HG03045 (cell line): ENCODE results near the gene KRTAP16-1.
"Not testable (repeated sequence)": the region's sequence is repeated elsewhere in the genome, so short reads cannot be mapped to it uniquely, and the experiment has no call there.

Experiments
- ATAC-seq: cut with Tn5 transposase; IDR thresholded peaks from one replicate; pipeline ENCODE4 v1.9.1; 2021; ENCODE audit warnings: mild to moderate bottlenecking, moderate library complexity; ENCODE audit not compliant: unreplicated experiment

Gene KRTAP16-1

DNA sequence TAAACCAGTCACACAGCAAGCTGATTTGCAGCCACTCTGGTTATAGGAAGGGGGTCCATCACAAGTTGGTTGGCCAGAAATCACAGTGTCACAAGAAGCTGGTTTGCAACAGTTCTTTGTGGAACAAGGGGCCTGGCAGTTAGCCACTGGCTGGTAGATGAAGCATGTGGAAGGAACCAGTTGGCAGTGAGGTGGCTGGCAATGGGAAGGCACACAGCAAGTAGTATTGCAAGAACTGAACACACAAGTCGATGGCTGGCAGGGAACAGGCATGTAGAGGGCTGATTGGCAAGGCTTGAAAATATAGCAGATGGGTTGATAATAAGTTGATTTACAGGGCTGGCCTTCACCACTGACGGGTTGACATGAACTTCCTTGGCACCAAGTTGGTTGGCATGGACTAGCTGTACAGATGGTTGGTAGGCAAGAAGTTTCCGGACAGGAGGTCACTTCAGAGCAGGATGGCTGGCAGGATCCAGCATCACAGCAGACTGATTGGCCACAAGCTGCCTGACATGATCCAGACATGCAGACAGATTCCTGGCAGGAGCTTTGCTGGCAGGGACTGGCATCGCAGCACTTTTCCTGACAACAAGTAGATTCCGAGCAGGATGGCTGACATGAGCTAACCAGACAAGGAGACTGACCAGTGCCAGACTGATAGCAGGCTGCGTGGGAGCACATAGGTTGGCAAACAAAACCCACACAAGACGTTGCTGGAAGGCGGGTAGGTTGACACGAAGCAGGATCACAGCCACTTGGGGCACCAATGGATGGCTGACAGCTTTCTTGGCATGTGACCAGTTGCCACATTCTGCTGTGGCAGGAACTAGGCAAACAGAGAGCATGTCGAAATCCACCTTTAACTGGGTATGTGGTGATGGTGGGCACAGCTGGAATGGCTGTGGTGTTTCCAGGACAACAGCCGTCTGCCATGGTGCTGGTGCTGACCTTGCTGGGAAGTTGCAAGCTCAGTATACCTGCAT is 6.9 kb downstream of the KRTAP16-1 start, which contains the start of gene KRTAP29-1:
Gene KRTAP29-1, minus strand, starts transcription at position 936 of the 986 bp plus-strand sequence. Its CDS starts 0 bp downstream, at position 936.
- no peak for ATAC-seq

DNA sequence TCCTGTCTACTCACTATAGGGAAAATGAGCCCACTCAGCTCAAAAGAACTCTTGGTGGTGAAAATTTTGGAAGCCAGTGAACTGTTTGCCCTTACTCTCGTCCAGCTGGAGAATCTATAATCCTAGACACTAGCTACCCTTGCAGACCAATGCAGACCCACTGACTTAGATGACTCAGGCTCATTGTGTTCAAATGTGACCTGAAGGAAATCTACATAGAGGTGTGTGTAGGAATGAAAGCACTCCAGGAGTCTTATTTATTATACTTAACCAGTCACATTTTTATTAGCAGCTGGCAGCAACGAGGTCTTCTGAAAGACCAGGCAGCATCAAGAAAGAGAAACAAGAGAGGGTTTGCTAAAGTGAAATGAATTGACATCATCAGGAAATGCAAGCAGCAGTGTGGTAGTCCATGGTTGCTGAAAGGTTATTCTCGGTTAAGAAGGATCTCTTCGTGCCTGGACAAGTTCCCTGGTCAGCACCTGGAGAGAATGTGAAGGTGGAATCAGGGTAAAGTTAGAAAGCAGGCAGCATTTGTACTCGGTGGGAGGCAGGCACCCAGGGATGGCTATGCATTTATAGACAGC is 7.8 kb downstream of the KRTAP16-1 start:
- ATAC-seq: no peak

DNA sequence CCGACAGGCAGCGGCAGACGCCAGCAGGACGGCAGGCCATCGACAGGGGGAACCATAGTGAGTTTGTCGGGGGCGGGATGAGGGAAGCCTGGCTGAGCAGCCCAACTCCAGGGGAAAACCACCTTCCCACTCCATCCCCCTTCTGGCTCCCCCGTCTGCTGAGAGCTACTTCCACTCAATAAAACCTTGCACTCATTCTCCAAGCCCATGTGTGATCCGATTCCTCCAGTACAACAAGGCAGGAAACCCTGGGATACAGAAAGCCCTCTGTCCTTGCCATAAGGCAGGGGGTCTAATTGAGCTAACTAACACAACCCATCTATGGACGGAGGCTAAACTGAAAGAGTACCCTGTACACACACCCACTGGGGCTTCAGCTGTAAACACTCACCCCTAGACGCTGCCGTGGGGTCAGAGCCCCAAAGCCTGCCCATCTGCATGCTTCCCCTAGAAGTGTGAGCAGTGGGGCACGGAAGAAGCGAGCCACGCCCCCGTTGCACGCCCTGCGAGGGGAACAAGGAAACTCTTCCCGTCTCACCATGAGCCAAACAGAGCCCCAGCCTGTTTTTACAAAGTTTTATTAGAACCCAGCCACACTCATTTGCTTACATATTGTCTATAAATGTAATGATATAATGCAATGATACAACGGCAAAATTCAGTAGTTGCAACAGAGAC is 10.5 kb downstream of the KRTAP16-1 start:
- ATAC-seq: no peak

DNA sequence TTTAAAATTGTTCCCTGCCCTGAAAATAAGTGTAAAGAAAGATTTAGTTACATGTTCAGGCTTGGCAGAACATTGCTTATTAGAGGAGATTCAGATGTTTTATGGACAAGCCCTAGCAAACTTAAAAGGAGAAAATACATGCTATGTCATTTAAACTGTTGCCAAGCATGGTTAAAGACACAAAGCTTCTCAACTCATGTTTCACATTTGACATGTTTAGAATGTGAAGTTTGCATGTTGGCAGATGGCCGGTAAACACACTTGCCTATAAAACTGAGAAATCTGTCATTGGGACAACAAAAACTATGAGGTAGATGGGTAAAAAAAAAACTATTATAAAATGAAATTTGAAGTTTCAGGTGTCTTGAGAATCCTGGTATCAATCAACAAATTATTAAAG is 12.3 kb downstream of the KRTAP16-1 start:
- ATAC-seq: no peak

DNA sequence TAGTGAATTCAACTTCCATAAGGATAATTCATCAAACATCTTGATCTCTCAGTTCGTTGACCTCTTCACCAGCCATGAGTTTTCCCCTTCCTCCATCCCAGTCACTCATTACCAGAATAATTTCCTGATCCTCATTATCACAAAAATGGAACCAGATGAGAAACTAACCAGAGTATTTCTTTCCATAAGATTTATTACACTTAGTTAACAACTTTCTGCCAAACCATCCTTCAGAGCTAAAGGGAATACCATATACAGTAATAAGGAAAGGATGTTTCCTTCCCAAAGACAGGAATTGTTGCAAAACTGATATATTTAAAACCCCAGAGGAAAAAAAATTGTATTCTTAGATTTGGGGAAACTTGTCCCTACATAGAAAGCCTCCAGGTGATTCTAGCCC is 15.1 kb downstream of the KRTAP16-1 start:
- ATAC-seq: no peak

DNA sequence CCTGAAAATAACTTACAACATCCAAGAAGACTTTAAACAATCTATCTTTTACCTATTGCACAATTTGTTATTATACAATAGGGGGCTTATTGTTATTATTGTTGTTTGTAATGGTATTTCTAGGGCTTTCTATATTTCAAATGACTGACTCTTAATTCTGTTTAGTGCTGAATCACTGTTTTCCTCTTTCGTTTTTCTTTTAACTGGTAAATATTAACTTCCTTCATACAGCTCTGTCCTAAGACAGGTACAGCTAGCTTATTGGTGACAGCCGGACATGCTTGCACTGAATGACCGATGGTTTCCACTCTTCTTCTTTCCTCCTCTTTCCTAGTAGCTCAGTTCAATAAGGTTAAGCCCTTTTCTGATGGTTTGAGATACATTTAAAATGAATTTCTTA is 22.1 kb downstream of the KRTAP16-1 start:
- no peak for ATAC-seq

DNA sequence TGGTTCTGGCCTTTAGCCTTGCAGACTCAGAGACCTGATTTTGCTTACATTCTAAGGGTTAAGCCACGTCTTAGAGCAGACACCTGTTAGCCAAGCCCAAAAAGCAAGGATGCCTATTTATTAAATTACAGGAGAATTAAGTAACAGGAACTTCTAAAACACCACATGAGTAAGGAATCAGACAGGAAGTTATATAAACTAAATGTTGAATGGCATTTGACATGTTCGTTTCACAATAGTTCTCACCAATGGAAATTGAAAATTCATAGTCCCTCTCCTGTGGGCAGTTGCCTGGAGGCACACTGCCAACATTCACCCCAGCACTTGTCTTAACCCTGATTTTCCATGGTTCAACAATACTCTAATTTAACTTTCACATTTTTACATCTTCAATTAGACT is 24.6 kb downstream of the KRTAP16-1 start:
- ATAC-seq: no peak

DNA sequence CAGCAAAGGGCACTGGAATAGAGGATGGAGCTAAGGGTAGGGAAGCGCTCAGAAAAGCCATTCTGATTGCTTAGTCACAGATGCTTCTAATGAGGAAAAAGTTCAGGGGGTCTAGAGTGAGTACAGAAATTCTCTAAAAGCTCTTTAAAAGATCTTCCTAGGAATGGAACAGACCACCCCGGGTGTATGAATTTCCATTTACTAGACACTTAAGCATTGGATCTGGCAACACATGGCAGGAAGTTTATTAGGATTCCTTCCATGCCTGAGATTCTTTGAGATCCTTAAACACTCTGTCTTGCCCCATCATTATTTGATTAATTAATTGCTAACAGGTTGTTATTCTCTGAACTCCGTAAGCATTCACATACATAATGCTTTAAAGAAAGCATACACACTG is 25.1 kb downstream of the KRTAP16-1 start:
- no peak for ATAC-seq

DNA sequence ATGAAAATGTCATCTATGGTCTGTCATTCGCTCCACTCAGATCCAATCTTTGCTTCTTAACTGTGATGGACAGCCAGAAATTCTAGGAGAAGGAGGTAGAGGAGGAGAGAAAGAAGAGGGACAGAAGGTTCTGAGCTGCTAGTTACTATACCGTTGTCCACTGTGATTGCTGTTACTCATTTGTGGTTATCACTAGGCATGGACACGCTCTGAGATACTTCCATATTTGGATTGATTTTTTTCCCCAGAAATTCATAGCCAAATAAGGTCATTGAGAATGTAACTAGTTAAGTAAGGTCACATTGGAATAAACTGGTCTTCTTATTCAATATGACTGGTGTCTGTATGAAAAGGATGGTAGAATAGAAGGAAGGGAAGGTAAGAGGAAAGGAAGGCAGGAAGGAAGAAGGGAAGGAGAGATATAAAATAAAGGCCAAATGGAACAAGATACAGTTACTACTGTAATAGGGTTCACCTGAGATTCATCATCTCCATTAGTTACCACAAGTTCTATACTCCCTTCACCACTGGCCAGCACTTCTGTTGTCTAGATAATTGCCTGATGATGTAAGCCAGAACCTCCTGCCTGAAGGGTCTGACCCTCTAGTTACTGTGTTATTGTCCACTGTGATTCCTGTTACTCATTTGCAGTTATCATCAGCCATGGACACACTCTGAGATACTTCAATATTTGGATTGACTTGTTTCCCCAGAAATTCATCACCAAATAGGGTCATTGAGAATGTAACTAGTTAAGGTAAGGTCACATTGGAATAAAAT is 30.7 kb downstream of the KRTAP16-1 start:
- no peak for ATAC-seq

DNA sequence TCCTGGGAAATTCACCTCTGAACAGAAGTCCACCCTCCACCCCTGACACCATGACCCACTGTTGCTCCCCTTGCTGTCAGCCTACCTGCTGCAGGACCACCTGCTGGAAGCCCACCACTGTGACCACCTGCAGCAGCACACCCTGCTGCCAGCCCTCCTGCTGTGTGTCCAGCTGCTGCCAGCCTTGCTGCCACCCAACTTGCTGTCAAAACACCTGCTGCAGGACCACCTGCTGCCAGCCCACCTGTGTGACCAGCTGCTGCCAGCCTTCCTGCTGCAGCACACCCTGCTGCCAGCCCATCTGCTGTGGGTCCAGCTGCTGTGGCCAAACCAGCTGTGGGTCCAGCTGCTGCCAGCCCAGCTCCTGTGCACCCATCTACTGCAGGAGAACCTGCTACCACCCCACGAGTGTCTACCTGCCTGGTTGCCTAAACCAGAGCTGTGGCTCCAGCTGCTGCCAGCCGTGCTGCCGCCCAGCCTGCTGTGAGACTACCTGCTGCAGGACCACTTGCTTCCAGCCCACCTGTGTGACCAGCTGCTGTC is 33.4 kb downstream of the KRTAP16-1 start, which contains the start of gene KRTAP9-7:
Gene KRTAP9-7, plus strand, starts transcription at position 51 of the 543 bp plus-strand sequence. Its CDS starts 0 bp downstream, at position 51.
- ATAC-seq: not testable (repeated sequence)

DNA sequence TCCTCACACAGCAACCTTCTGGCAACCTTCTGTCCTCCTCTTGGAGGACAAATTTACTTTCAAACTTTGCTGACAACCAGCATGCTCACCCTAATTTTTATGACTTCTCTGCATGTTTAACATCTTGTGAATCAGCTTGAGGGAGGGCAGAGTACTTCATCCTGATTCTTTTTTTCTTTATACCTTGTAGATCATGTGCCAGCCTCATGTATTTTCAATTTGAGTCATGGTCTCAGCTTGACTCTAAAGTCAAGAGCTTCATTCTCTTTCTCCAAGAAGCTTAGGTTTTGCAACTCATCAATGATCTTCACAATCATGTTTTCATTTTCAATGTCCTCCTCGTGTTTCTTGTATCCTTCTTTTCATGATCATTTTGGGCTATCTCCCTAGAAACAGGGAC is 37.3 kb downstream of the KRTAP16-1 start:
- ATAC-seq: no peak

DNA sequence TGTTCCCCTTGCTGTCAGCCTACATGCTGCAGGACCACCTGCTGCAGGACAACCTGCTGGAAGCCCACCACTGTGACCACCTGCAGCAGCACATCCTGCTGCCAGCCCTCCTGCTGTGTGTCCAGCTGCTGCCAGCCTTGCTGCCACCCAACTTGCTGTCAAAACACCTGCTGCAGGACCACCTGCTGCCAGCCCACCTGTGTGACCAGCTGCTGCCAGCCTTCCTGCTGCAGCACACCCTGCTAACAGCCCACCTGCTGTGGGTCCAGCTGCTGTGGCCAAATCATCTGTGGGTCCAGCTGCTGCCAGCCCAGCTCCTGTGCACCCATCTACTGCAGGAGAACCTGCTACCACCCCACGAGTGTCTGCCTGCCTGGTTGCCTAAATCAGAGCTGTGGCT is 37.8 kb downstream of the KRTAP16-1 start:
- ATAC-seq: not testable (repeated sequence)

DNA sequence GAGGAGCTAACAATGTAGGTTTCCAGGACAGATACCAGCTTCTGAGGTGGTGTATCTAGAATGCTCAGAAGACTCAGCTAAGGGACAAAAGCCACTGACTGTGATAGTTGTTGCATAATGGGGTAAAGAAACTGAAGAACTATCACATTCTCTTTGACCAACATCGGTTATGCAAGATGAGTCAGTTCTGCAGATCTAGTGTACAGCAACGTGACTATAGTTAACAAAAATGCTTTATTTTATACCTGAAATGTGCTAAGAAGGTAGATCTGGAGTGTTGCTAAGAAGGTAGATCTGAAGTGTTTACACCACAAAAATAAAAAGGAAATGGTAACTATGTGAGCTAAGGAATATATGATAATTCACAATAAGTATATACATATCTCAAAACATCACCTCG is 41.4 kb downstream of the KRTAP16-1 start:
- ATAC-seq: no peak

DNA sequence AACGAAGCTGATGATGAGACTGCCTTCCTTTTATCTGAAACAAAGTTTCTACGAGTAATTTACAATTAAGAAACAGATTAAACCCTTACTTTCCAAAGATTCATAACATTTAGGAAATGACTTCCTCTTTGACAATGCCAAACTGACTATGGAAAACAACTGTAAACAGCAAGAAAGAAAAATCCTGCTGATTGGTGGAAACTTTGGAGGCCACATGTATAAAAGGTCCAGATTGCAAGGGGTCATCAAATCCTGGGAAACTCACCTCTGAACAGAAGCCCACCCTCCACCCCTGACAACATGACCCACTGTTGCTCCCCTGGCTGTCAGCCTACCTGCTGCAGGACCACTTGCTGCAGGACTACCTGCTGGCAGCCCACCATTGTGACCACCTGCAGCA is 44.0 kb downstream of the KRTAP16-1 start, which contains the start of gene KRTAP9-6:
Gene KRTAP9-6, plus strand, starts transcription at position 301 of the 400 bp plus-strand sequence. Its CDS starts 0 bp downstream, at position 301.
- no peak for ATAC-seq

DNA sequence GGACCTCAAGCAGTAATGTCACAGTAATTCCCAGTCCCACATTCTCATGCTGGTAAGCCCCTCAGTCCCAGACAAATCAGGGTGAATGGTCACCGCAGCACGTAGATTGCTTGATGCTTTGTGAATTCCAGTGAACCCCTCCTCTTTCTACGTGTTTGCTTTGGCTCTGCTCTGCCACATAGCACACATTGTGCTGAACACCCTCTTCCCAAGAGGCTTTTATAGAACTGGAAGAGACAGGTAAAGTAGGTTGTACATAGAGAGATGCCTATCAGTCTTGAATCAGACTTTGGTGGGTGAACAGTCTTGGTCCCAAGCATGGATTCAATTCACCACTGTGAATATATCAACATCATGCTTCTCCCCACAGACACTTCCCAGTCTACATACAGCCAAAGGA is 44.5 kb downstream of the KRTAP16-1 start:
- no peak for ATAC-seq

DNA sequence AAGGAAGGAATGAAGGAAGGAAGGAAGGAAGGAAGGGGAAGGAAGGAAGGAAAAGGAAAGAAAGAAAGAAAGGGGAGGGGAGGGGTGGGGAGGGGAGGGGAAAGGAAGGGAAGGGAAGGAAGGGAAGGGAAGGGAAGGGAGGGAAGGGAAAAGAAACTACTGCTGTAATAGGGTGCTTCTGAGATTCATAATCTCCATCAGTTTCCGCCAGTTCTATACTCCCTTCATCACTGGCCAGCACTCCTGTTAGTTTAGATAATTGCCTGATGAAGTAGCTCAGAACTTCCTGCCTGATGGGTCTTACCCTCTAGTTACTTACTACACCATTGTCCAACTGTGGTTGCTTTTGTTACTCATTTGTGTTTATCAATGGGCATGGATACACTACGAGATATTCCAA is 45.9 kb downstream of the KRTAP16-1 start:
- no peak for ATAC-seq

DNA sequence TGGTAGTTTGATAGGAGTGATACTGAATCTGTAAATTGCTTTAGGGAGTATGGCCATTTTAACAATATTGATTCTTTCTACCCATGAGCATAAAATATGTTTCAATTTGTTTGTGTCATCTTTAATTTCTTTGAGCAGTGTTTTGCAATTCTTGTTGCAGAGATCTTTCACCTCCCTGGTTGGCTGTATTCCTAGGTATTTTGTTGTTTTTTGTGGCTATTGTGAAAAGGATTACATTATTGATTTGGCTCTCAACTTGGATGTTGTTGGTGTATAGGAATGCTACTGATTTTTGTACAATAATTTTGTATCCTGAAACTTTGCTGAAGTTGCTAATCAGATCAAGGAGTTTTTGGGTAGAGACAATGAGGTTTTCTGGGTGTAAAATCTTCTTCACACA is 50.7 kb downstream of the KRTAP16-1 start:
- no peak for ATAC-seq
